ENCODE data around the gene LDLRAD3. TPM values are rescaled to one million over a fixed set of nuclear protein-coding genes. Genes with fewer than 3 reads are reported as not detected.
A peak's percentile ranks its signal among the peaks of the same experiment; 100 is the strongest.

Gene LDLRAD3
- total RNA-seq, 1 donor from 2014 or later: 8.6 TPM

- Mint-ChIP-seq H3K36me3 (ENCODE audit: low read depth) (peaks cover 3% of the 10 kb centered on the region), H3K27ac (ENCODE audit: unreplicated experiment) (peak overlapping the region; percentile 27), H3K4me3 (ENCODE audit: unreplicated experiment) (no peak overlapping the region), H3K9me3 (ENCODE audit: low read depth) (no peaks in the 10 kb centered on the region), H3K27me3 (ENCODE audit: low read depth) (no peaks in the 10 kb centered on the region), H3K4me1 (ENCODE audit: low read depth) (peaks cover 70% of the 10 kb centered on the region)
- TF ChIP-seq, protein P1, sequence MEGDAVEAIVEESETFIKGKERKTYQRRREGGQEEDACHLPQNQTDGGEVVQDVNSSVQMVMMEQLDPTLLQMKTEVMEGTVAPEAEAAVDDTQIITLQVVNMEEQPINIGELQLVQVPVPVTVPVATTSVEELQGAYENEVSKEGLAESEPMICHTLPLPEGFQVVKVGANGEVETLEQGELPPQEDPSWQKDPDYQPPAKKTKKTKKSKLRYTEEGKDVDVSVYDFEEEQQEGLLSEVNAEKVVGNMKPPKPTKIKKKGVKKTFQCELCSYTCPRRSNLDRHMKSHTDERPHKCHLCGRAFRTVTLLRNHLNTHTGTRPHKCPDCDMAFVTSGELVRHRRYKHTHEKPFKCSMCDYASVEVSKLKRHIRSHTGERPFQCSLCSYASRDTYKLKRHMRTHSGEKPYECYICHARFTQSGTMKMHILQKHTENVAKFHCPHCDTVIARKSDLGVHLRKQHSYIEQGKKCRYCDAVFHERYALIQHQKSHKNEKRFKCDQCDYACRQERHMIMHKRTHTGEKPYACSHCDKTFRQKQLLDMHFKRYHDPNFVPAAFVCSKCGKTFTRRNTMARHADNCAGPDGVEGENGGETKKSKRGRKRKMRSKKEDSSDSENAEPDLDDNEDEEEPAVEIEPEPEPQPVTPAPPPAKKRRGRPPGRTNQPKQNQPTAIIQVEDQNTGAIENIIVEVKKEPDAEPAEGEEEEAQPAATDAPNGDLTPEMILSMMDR (IDR thresholded peaks at IDR 0.05): peak; percentile 49
- no peak for DNase-seq (ENCODE audit: low spot score)
Observed at GRCh38 chr11:36034551-36035331, 90.9 kb downstream of the LDLRAD3 start.

DNA sequence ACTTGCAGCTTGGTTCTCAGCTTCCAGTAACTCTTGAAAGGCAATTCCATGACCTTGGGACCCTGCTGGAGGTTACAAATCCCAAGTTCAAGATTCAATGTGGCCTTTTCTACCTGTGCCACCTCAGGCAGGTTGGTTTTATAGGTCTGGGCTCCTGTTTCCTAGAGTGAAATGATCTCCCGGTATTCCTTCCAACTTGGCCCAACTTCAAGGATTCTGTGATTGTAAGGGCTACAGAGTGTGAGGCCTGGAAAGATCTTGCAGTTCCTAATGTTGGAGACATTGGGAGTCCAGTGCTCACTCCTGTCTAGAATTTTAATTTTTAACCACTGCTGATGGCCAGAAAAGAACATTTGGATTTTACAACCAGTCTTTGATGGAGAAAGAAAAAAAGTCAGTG, 91.6 kb downstream of the LDLRAD3 start:
- no peak overlapping the region for H3K4me3 Mint-ChIP-seq (ENCODE audit: unreplicated experiment)
- peaks cover 6% of the 10 kb centered on the region for H3K36me3 Mint-ChIP-seq (ENCODE audit: low read depth)

GRCh38 chr11:36035999-36036398, 92.1 kb downstream of the LDLRAD3 start:
- Mint-ChIP-seq H3K4me1 (ENCODE audit: low read depth) (peaks cover 58% of the 10 kb centered on the region), H3K27ac (ENCODE audit: unreplicated experiment) (no peak overlapping the region), H3K36me3 (ENCODE audit: low read depth) (peaks cover 6% of the 10 kb centered on the region), H3K4me3 (ENCODE audit: unreplicated experiment) (no peak overlapping the region), H3K27me3 (ENCODE audit: low read depth) (no peaks in the 10 kb centered on the region), H3K9me3 (ENCODE audit: low read depth) (no peaks in the 10 kb centered on the region)
- no peak for DNase-seq (ENCODE audit: low spot score)
- TF ChIP-seq, protein P1 (IDR thresholded peaks at IDR 0.05): no peak

More for the DNA sequence above, 91.6 kb downstream of the LDLRAD3 start:
- Mint-ChIP-seq H3K27ac (ENCODE audit: unreplicated experiment) (no peak overlapping the region), H3K9me3 (ENCODE audit: low read depth) (no peaks in the 10 kb centered on the region), H3K27me3 (ENCODE audit: low read depth) (no peaks in the 10 kb centered on the region), H3K4me1 (ENCODE audit: low read depth) (peaks cover 64% of the 10 kb centered on the region)
- DNase-seq (ENCODE audit: low spot score): no peak
- TF ChIP-seq, protein P1 (IDR thresholded peaks at IDR 0.05): no peak

- TF ChIP-seq, protein P1 (IDR thresholded peaks at IDR 0.05): no peak
- H3K27me3 Mint-ChIP-seq (ENCODE audit: low read depth): no peaks in the 10 kb centered on the region
- DNase-seq (ENCODE audit: low spot score): no peak
- no peaks in the 10 kb centered on the region for H3K9me3 Mint-ChIP-seq (ENCODE audit: low read depth)
- peaks cover 6% of the 10 kb centered on the region for H3K36me3 Mint-ChIP-seq (ENCODE audit: low read depth)
- H3K4me3 Mint-ChIP-seq (ENCODE audit: unreplicated experiment): no peak overlapping the region
- H3K4me1 Mint-ChIP-seq (ENCODE audit: low read depth): peaks cover 48% of the 10 kb centered on the region
- no peak overlapping the region for H3K27ac Mint-ChIP-seq (ENCODE audit: unreplicated experiment)
Observed at GRCh38 chr11:36037031-36037430, 93.2 kb downstream of the LDLRAD3 start.

- Mint-ChIP-seq H3K27me3 (ENCODE audit: low read depth) (no peaks in the 10 kb centered on the region), H3K4me3 (ENCODE audit: unreplicated experiment) (no peak overlapping the region), H3K27ac (ENCODE audit: unreplicated experiment) (peak overlapping the region; percentile 5), H3K9me3 (ENCODE audit: low read depth) (no peaks in the 10 kb centered on the region), H3K4me1 (ENCODE audit: low read depth) (peaks cover 42% of the 10 kb centered on the region), H3K36me3 (ENCODE audit: low read depth) (peaks cover 6% of the 10 kb centered on the region)
- TF ChIP-seq, protein P1 (IDR thresholded peaks at IDR 0.05): no peak
- DNase-seq (ENCODE audit: low spot score): no peak
Observed at GRCh38 chr11:36038541-36038940, 94.7 kb downstream of the LDLRAD3 start.
